Tibial nerve (tissue), 4 donors: ENCODE data around the gene SPEN. TPM values are rescaled to one million over a fixed set of nuclear protein-coding genes. Genes with fewer than 3 reads are reported as not detected.

ENCODE experiments used
- DNase-seq, 2 donors: peaks; one replicate each; pipeline ENCODE4 v3.0.0-alpha.2; 2019; ENCODE audit warnings: low spot score in 2 of 2
- H3K27ac ChIP-seq, 4 donors: fragments of 200-600 bp; sonication (generic) in 3 of 4; one replicate each; pipeline ENCODE4 v1.5.1; 2017 to 2019; ENCODE audit warnings: mild to moderate bottlenecking in 1 of 4
- H3K27me3 ChIP-seq, 2 donors: fragments of 200-600 bp; sonication (generic) in 1 of 2; one replicate each; pipeline versions ENCODE4 v1.5.1 to v1.6.0; 2017 to 2019
- H3K36me3 ChIP-seq, 3 donors: fragments of 200-600 bp; sonication (generic); one replicate each; pipeline ENCODE4 v1.5.1; 2018 to 2019
- H3K4me1 ChIP-seq, 4 donors: fragments of 200-600 bp; sonication (generic) in 3 of 4; one replicate each; pipeline ENCODE4 v1.5.1; 2017 to 2019
- H3K4me3 ChIP-seq, 4 donors: fragments of 200-600 bp; sonication (generic) in 3 of 4; one replicate each; pipeline ENCODE4 v1.5.1; 2017 to 2019; ENCODE audit warnings: mild to moderate bottlenecking in 1 of 4, moderate library complexity in 1 of 4
- H3K9me3 ChIP-seq, 4 donors: fragments of 200-600 bp; sonication (generic) in 3 of 4; one replicate each; pipeline ENCODE4 v1.5.1; 2017 to 2019
- EP300 ChIP-seq, 2 donors: sonication (generic); formaldehyde crosslinking; IDR thresholded peaks; one replicate each; pipeline ENCODE4 v1.6.1; 2017; ENCODE audit warnings: antibody characterized with exemption in 2 of 2, mild to moderate bottlenecking in 1 of 2
- POLR2A ChIP-seq, 2 donors: fragments of 450-650 bp; IDR thresholded peaks; one replicate each; pipeline ENCODE4 v1.6.1; 2017; ENCODE audit warnings: antibody characterized with exemption in 2 of 2, mild to moderate bottlenecking in 2 of 2, moderate library complexity in 2 of 2
- WGBS, 2 donors: methylation state at CpG; one replicate each; pipeline ENCODE4 v1.1.5; 2018; 5-methylcytosine and 5-hydroxymethylcytosine counted together
- total RNA-seq, 4 donors: library from RNA; depleted of rRNA; stranded (reverse); fragments of >200 nt; gene quantifications; one replicate each; pipeline ENCODE4 v1.1.0, GENCODE V29; 2016
- TF ChIP-seq, protein P1 (sequence below), 5 experiments: fragments of 200-600 bp in 3 of 5; fragments of 450-650 bp in 2 of 5; sonication (generic) in 3 of 5; IDR thresholded peaks; one replicate each; pipeline ENCODE4 v1.5.1; 2016 to 2019; ENCODE audit warnings: antibody characterized with exemption in 5 of 5, mild to moderate bottlenecking in 3 of 5, moderate library complexity in 2 of 5

Gene SPEN
- total RNA-seq, 4 donors from 2014 or later, result 67.9 to 87.0 (median 77.8) TPM

DNA sequence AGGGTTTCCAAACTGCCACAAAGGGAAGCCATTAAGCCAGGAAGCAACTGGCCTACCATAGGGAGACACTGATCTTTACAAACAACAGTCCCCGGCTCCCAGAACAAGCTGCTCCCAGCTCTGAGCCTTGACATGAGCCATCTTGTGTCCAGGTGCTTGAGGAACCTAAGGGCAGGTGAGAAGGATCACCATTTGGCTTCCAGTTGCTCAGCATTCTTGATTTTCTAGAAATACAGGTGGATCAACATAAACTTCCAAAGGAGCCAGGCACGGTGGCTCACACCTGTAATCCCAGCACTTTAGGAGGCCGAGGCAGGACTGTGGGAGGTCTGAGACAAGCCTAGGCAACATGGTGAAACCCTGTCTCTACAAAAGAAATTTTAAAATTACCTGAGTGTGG is 106.8 kb downstream of the SPEN start:
- Histone ChIP-seq H3K9me3 (no peaks in the 10 kb centered on the region), H3K27ac (no peak overlapping the region), H3K27me3 (no peaks in the 10 kb centered on the region), H3K36me3 (peaks cover 0 to 5% (median 0%) of the 10 kb centered on the region in 3 donors), H3K4me3 (no peak overlapping the region), H3K4me1 (peaks cover 8 to 68% (median 37%) of the 10 kb centered on the region in 4 donors)
- WGBS, 2 donors, result 83 to 100% methylated on average over 3 of the region's 3 CpGs
- TF ChIP-seq EP300 (IDR thresholded peaks at IDR 0.05) (no peak), POLR2A (IDR thresholded peaks at IDR 0.05) (no peak)
- TF ChIP-seq, protein P1, sequence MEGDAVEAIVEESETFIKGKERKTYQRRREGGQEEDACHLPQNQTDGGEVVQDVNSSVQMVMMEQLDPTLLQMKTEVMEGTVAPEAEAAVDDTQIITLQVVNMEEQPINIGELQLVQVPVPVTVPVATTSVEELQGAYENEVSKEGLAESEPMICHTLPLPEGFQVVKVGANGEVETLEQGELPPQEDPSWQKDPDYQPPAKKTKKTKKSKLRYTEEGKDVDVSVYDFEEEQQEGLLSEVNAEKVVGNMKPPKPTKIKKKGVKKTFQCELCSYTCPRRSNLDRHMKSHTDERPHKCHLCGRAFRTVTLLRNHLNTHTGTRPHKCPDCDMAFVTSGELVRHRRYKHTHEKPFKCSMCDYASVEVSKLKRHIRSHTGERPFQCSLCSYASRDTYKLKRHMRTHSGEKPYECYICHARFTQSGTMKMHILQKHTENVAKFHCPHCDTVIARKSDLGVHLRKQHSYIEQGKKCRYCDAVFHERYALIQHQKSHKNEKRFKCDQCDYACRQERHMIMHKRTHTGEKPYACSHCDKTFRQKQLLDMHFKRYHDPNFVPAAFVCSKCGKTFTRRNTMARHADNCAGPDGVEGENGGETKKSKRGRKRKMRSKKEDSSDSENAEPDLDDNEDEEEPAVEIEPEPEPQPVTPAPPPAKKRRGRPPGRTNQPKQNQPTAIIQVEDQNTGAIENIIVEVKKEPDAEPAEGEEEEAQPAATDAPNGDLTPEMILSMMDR (IDR thresholded peaks at IDR 0.05), result no peak
- no peak for DNase-seq

DNA sequence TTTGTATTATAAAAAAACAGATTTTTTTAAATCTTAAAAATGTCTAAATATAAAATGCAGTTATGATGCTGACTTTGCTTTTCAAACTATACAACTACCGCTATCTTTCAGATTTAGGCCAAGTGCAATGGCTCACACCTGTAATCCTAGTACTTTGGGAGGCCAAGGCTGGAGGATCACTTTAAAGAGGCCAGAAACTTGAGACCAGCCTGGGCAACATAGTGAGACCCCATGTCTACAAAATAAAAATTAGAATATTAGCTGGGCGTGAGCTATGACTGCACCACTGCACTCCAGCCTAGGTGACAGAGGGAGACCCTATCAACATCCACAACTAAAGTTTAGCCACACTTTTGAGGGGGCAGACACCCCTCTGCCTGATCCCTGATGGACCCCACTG is 108.0 kb downstream of the SPEN start:
- DNase-seq, result no peak
- Histone ChIP-seq H3K27me3 (no peaks in the 10 kb centered on the region), H3K36me3 (peaks cover 0 to 5% (median 0%) of the 10 kb centered on the region in 3 donors), H3K4me1 (peaks cover 8 to 68% (median 25%) of the 10 kb centered on the region in 4 donors), H3K9me3 (no peaks in the 10 kb centered on the region), H3K4me3 (no peak overlapping the region), H3K27ac (no peak overlapping the region)
- TF ChIP-seq POLR2A (IDR thresholded peaks at IDR 0.05) (no peak), EP300 (IDR thresholded peaks at IDR 0.05) (no peak)
- TF ChIP-seq, protein P1 (IDR thresholded peaks at IDR 0.05), result no peak
- 93 to 100% methylated on average over 2 of the region's 2 CpGs for WGBS, 2 donors

DNA sequence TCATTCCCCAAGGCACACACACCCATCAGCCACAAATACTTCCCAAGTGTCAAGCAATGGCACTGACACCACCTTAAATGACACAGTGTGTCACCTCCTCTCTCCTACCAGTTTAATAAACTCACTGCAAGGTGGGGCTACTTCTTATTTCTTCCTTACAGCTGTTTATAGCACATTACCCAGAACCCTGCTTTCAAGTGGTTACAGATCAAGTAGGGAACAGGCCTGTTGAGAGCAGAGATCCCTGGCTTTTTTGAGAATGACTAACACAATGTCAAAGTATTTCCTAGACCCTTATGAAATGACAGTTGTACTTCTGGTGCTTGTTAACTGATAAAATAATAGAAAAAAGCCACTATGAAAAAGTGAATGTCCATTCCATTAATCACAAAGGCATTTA is 108.6 kb downstream of the SPEN start:
- no peak overlapping the region for H3K4me3 ChIP-seq
- no peaks in the 10 kb centered on the region for H3K27me3 ChIP-seq
- TF ChIP-seq EP300 (IDR thresholded peaks at IDR 0.05) (no peak), POLR2A (IDR thresholded peaks at IDR 0.05) (no peak)
- TF ChIP-seq, protein P1 (IDR thresholded peaks at IDR 0.05), result no peak
- no peak overlapping the region for H3K27ac ChIP-seq
- peaks cover 6 to 62% (median 19%) of the 10 kb centered on the region in 4 donors for H3K4me1 ChIP-seq
- DNase-seq, result no peak
- peaks cover 0 to 5% (median 0%) of the 10 kb centered on the region in 3 donors for H3K36me3 ChIP-seq
- no peaks in the 10 kb centered on the region for H3K9me3 ChIP-seq

DNA sequence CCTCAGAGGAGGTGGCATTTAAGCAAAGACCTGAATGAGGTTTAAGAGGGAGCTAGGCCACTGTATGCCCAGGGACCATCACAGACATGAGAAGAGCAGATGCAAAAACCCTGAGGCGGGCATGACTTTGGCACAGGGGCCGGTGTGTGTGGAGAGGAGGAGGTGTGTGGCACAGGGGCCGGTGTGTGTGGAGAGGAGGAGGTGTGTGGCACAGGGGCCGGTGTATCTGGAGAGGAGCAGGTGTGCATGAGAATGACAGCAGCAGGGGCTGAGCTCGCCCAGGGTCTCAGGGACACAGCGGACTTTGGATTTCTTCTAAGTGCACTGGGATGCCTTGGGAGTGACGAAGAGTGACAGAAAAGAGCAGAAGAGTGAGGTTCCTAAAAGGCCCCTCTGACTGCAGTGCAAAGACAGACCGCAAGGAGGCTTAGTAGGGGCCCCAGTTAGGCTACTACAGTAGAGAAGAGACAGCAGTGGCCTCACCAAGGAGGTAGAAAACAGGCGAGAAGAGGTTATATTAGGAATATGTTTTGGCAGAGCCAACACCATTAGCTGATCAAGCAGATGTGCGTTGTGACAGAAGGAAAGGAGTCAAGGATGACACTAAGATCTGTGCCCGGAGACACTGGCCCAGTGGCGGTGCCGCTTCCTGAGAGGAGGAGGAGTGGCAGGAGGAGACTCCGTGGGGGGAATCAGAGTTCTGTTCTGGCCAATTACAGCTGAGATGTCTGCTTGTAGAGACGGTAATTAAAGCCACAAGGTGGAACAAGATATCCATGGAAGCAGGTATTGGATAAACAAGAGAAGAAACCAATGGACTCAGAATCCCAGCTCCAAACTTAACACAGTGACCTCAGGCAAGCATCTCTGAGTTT is 110.0 kb downstream of the SPEN start:
- Histone ChIP-seq H3K9me3 (no peaks in the 10 kb centered on the region), H3K27ac (no peak overlapping the region), H3K4me1 (peaks cover 0 to 56% (median 9%) of the 10 kb centered on the region in 4 donors), H3K36me3 (peaks cover 0 to 5% (median 0%) of the 10 kb centered on the region in 3 donors), H3K4me3 (no peak overlapping the region), H3K27me3 (no peaks in the 10 kb centered on the region)
- WGBS, 2 donors, result 81% methylated on average over 15 of the region's 15 CpGs
- no peak for TF ChIP-seq POLR2A (IDR thresholded peaks at IDR 0.05)
- TF ChIP-seq, protein P1 (IDR thresholded peaks at IDR 0.05), result peak in 2 of 5 experiments; percentile 6 to 8
- peak in 1 of 2 donors; percentile 5 for DNase-seq

DNA sequence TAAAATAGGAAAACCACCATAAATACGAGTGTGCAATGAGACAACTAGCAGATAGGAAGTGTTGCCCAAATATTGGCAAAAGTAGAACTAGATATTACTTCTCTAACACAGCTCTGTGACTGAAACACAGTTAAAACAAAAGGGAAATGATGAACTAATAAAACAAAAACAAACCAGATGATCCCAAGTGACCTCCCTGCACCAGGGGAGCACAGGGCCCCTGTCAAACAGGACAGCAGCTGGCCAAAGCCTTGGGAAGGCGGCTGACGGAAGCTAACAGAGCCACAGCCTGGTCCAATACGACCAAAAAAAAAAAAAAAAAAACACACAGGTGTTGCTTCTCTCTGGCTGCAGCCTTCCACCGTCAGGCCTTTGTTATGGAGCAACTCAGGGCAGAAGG is 110.6 kb downstream of the SPEN start:
- H3K27me3 ChIP-seq, result no peaks in the 10 kb centered on the region
- H3K4me3 ChIP-seq, result no peak overlapping the region
- H3K27ac ChIP-seq, result no peak overlapping the region
- TF ChIP-seq EP300 (IDR thresholded peaks at IDR 0.05) (no peak), POLR2A (IDR thresholded peaks at IDR 0.05) (no peak)
- TF ChIP-seq, protein P1 (IDR thresholded peaks at IDR 0.05), result no peak
- no peaks in the 10 kb centered on the region for H3K9me3 ChIP-seq
- peaks cover 0 to 5% (median 0%) of the 10 kb centered on the region in 3 donors for H3K36me3 ChIP-seq
- 68 to 75% methylated on average over 5 of the region's 5 CpGs for WGBS, 2 donors
- peak in 1 of 2 donors; percentile 8 for DNase-seq
- H3K4me1 ChIP-seq, result peaks cover 0 to 58% (median 8%) of the 10 kb centered on the region in 4 donors
